ENCODE data around the gene JARID2.

JARID2 gene

DNA sequence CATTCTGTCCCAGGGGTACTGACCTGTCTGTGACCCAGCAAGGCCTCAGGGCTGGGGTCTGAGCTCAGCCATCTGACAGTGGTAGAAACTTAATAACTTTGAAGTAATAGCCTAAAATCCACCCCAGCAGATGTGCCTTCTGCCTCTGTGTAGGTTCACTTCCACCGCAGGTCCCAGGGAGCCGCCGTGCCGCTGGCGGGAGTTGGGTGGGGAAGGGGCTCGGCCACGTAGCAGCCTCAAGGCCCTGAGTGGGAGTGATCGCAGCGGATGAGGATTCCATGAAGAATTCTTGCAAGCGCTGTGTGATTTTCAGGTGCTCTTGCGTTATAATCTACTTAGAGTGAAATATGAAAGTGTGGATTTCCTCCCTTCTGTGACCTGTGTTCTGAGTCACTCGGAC, 253.3 kb downstream of the JARID2 start:
- no peak overlapping the region for H3K4me3 ChIP-seq (ENCODE audit: low read length)
- no peak for TF ChIP-seq CTCF (conservative IDR thresholded peaks at IDR 0.05; ENCODE audit: low read depth, low read length)
- DNase-seq (ENCODE audit: low read depth) = no peak

DNA sequence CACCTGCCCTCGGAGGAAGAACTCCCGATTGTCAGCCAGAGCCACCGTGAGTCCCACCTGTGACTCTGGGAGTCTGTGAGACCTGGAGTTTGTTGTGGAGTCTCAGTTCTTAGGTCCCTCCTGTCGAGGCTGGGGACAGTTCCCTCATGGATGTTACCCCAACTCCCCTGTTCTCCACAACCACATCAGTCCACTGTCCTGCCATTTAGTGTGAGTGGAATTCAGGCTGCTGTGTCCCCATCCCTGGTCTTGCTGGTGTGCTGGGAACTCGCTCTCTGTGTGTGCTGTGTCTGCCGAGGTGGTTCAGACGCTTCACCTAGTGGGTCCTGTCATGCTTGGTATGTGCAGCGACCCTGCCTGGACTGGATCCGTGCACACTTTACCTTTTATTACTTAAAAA, 253.7 kb downstream of the JARID2 start:
- no peak for DNase-seq (ENCODE audit: low read depth)
- H3K4me3 ChIP-seq (ENCODE audit: low read length) = no peak overlapping the region
- TF ChIP-seq CTCF (conservative IDR thresholded peaks at IDR 0.05; ENCODE audit: low read depth, low read length) = no peak

DNA sequence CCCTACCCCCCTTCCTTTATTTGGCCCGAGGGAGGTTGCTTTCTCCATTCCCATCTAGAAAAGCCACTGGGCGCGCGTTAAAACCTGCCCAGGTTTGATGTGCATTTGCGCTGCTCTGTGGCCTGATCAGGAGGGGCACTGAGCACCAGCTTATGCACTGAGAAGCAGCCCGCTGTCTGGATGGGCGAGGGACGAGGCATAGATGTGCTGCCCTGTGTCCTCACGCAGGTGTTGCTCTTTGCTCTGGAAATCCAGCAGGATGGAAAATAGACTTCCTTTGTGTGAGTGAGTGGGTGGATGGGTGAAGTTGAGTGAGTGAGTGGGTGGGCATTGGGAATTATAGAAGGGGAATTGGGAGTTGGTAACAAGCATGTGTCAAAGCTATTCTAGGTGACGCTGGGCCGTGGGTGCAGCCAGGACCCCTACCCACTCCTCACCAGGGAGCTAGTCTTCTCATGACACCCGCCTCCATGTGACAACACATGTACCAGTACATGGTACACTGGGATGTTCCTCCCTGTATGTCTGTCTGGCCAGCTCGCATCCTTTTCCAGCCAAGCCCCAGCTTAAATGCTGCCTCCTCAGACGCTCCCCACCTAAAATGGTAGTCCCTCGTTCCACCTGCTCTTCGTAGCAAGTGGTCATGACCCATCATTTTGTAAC, 254.3 kb downstream of the JARID2 start:
- H3K4me3 ChIP-seq (ENCODE audit: low read length) = no peak overlapping the region
- TF ChIP-seq CTCF (conservative IDR thresholded peaks at IDR 0.05; ENCODE audit: low read depth, low read length) = no peak
- no peak for DNase-seq (ENCODE audit: low read depth)

GRCh38 chr6:15500901-15501825, 255.3 kb downstream of the JARID2 start:
- TF ChIP-seq CTCF (conservative IDR thresholded peaks at IDR 0.05; ENCODE audit: low read depth, low read length) = no peak
- no peak overlapping the region for H3K4me3 ChIP-seq (ENCODE audit: low read length)
- DNase-seq (ENCODE audit: low read depth) = no peak

GRCh38 chr6:15501826-15502445, 256.1 kb downstream of the JARID2 start:
- H3K4me3 ChIP-seq (ENCODE audit: low read length) = no peak overlapping the region
- peak; percentile 64 for DNase-seq (ENCODE audit: low read depth)
- no peak for TF ChIP-seq CTCF (conservative IDR thresholded peaks at IDR 0.05; ENCODE audit: low read depth, low read length)

DNA sequence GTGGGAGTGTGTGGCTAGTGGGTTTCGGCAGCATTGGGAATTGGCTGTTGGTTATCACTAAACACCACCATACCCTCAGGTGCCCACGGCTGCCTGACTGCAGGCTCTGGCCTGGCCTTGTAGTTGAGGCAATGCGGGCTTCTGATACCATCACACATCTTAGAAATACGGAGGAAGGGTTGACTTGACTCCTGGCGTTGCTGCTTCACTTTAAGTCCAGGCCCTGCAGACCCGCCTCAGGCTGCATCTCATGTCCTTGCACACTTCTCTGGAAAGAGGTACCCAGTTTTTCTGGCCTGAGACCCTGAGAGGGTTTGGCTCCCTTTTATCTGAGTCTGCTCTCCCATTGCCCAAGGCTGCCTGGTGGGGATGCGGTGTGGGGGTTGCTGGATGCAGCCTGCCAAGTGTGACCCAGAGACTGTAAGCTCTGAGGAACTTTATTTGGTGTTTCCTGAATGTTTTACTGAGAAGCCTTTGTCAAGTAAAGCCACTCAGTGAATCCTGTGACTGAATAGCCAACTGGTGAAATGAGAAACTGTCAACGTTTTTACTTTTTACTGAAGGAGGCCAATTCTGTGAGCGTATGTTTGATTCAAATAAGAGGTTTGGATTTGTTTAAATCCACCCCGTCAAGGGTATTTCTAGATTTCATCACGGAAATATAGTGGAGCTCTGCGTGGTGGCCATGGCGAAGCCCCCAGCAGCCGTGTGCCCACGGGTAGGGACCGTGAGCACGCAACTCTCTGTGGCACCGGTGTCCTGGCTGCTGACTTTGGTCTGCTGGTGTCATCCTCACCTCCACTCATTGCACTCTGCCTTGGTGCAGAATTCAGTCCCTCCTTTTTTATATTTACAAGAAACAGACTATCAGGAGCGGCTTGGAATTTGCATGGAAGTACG, 256.8 kb downstream of the JARID2 start:
- H3K4me3 ChIP-seq (ENCODE audit: low read length) = no peak overlapping the region
- no peak for TF ChIP-seq CTCF (conservative IDR thresholded peaks at IDR 0.05; ENCODE audit: low read depth, low read length)
- no peak for DNase-seq (ENCODE audit: low read depth)
